IMR-90 (cell line): ENCODE data around the gene ZNF558. TPM values are rescaled to one million over a fixed set of nuclear protein-coding genes. Genes with fewer than 3 reads are reported as not detected.

ENCODE experiments used
- ATAC-seq: fragments of 200-7000 bp; cut with Tn5 transposase; 2 replicates; pipeline ENCODE4 v1.9.1; 2020; ENCODE audit warnings: low read depth, mild to moderate bottlenecking, moderate library complexity
- BruUV-seq: library from RNA; stranded (reverse); fragments of 400-500 nt; replicated peaks from 2 replicates; lab custom pipeline; 2021; lab: Mats Ljungman, UMichigan
- CTCF ChIA-PET: fragments of 300-600 bp; formaldehyde crosslinking; extraction: SDS; loops from one replicate; lab custom pipeline; 2021; ENCODE audit warnings: antibody characterized with exemption; lab: Yijun Ruan, JAX
- POLR2A ChIA-PET: fragments of 300-600 bp; sonication (Branson Sonifier 250); formaldehyde crosslinking; loops from one replicate; lab custom pipeline; 2022; ENCODE audit warnings: antibody characterized with exemption; ENCODE audit not compliant: unreplicated experiment; lab: Charles Lee
- DNase-seq: peaks from one replicate; pipeline ENCODE4 v3.0.0; 2013
- H2AFZ ChIP-seq: replicated peaks from 2 replicates; pipeline ENCODE3; 2013; ENCODE audit warnings: low read length, mild to moderate bottlenecking; ENCODE audit not compliant: poor library complexity
- H2AK5ac ChIP-seq: 2 replicates; pipeline ENCODE4 v1.6.1; 2013; ENCODE audit warnings: low read depth, low read length, inconsistent platforms
- H2AK9ac ChIP-seq: replicated peaks from 2 replicates; pipeline ENCODE3; 2013; ENCODE audit warnings: mild to moderate bottlenecking, low read depth, low read length, moderate library complexity; ENCODE audit not compliant: poor library complexity
- H2BK120ac ChIP-seq: 2 replicates; pipeline ENCODE4 v1.6.1; 2013; ENCODE audit warnings: low read depth, low read length, inconsistent platforms
- H2BK15ac ChIP-seq: 3 replicates; pipeline ENCODE4 v1.6.1; 2013; ENCODE audit warnings: low read depth, low read length, inconsistent platforms
- H2BK20ac ChIP-seq: 2 replicates; pipeline ENCODE4 v1.6.1; 2013; ENCODE audit warnings: low read depth, mild to moderate bottlenecking, inconsistent platforms, low read length, moderate library complexity
- H2BK5ac ChIP-seq: 2 replicates; pipeline ENCODE4 v1.6.1; 2013; ENCODE audit warnings: mild to moderate bottlenecking, low read depth, low read length, inconsistent platforms; ENCODE audit not compliant: poor library complexity, severe bottlenecking
- H3K14ac ChIP-seq: replicated peaks from 2 replicates; pipeline ENCODE4 v1.6.1; 2013; ENCODE audit warnings: low read depth, low read length, inconsistent platforms
- H3K18ac ChIP-seq: 2 replicates; pipeline ENCODE4 v1.6.1; 2013; ENCODE audit warnings: low read depth, low read length, control low read depth
- H3K23ac ChIP-seq: 2 replicates; pipeline ENCODE4 v1.6.1; 2013; ENCODE audit warnings: low read depth, low read length, inconsistent platforms
- H3K27ac ChIP-seq: 2 replicates; pipeline ENCODE4 v1.5.1; 2013; ENCODE audit warnings: mild to moderate bottlenecking, control low read depth, low read length; ENCODE audit not compliant: insufficient read depth
- H3K27me3 ChIP-seq: 2 replicates; pipeline ENCODE4 v1.6.1; 2013; ENCODE audit warnings: low read length; ENCODE audit not compliant: control insufficient read depth, insufficient read depth
- H3K36me3 ChIP-seq: 2 replicates; pipeline ENCODE4 v1.6.1; 2013; ENCODE audit warnings: low read length, mixed read lengths; ENCODE audit not compliant: control insufficient read depth, insufficient read depth
- H3K4ac ChIP-seq: 2 replicates; pipeline ENCODE4 v1.6.1; 2013; ENCODE audit warnings: low read depth, low read length, inconsistent platforms
- H3K4me1 ChIP-seq: 2 replicates; pipeline ENCODE4 v1.6.1; 2013; ENCODE audit warnings: low read length, mixed read lengths; ENCODE audit not compliant: control insufficient read depth, insufficient read depth
- H3K4me2 ChIP-seq: 2 replicates; pipeline ENCODE4 v1.6.1; 2013; ENCODE audit warnings: low read depth, mild to moderate bottlenecking, control low read depth, low read length, moderate library complexity
- H3K4me3 ChIP-seq: 2 replicates; pipeline ENCODE4 v1.5.1; 2013; ENCODE audit warnings: low read depth, mild to moderate bottlenecking, control low read depth, low read length, moderate library complexity; ENCODE audit not compliant: insufficient read depth
- H3K56ac ChIP-seq: 2 replicates; pipeline ENCODE4 v1.6.1; 2013; ENCODE audit warnings: low read length, inconsistent platforms; ENCODE audit not compliant: insufficient read depth; ENCODE audit errors: extremely low read depth
- H3K79me1 ChIP-seq, 2 experiments: 2 replicates each; pipeline ENCODE4 v1.6.1; 2013; ENCODE audit warnings: low read length in 2 of 2, inconsistent platforms in 1 of 2, low read depth in 1 of 2
- H3K9ac ChIP-seq: 2 replicates; pipeline ENCODE4 v1.6.1; 2013; ENCODE audit warnings: low read depth, low read length, control low read depth
- H3K9me1 ChIP-seq: 2 replicates; pipeline ENCODE4 v1.6.1; 2013; ENCODE audit warnings: low read length, inconsistent platforms; ENCODE audit not compliant: insufficient read depth
- H3K9me3 ChIP-seq: 2 replicates; pipeline ENCODE4 v1.6.1; 2013; ENCODE audit warnings: low read length; ENCODE audit not compliant: control insufficient read depth, insufficient read depth
- H4K20me1 ChIP-seq: 2 replicates; pipeline ENCODE4 v1.6.1; 2013; ENCODE audit warnings: low read length, inconsistent platforms; ENCODE audit not compliant: insufficient read depth
- H4K5ac ChIP-seq: 2 replicates; pipeline ENCODE4 v1.6.1; 2013; ENCODE audit warnings: mild to moderate bottlenecking, low read depth, low read length, control low read depth
- H4K8ac ChIP-seq, 2 experiments: 2 replicates each; pipeline ENCODE4 v1.6.1; 2013; ENCODE audit warnings: low read depth in 2 of 2, low read length in 2 of 2, control low read depth in 1 of 2, inconsistent platforms in 1 of 2
- H4K91ac ChIP-seq: 2 replicates; pipeline ENCODE4 v1.6.1; 2013; ENCODE audit warnings: low read depth, low read length, inconsistent platforms; ENCODE audit not compliant: insufficient read depth
- BHLHE40 ChIP-seq: fragments of 150-350 bp; IDR thresholded peaks from 2 replicates; pipeline ENCODE4 v1.6.1; 2016; ENCODE audit warnings: mild to moderate bottlenecking, low read depth, low read length
- CHD1 ChIP-seq: IDR thresholded peaks from 2 replicates; pipeline ENCODE4 v1.6.1; 2012; ENCODE audit warnings: low read depth, low read length, improper control_type of control experiment
- FOS ChIP-seq: fragments of 150-350 bp; IDR thresholded peaks from 2 replicates; pipeline ENCODE4 v1.6.1; 2016; ENCODE audit warnings: low read depth, low read length
- MAFK ChIP-seq: IDR thresholded peaks from 2 replicates; pipeline ENCODE4 v1.6.1; 2012; ENCODE audit warnings: low read depth, low read length, improper control_type of control experiment
- MAZ ChIP-seq: IDR thresholded peaks from 2 replicates; pipeline ENCODE4 v1.6.1; 2012; ENCODE audit warnings: low read depth, mild to moderate bottlenecking, low read length, improper control_type of control experiment, moderate library complexity, borderline replicate concordance
- MXI1 ChIP-seq: IDR thresholded peaks from 2 replicates; pipeline ENCODE4 v1.6.1; 2012; ENCODE audit warnings: low read depth, mild to moderate bottlenecking, low read length, moderate library complexity, borderline replicate concordance
- NFE2L2 ChIP-seq: fragments of 150-350 bp; IDR thresholded peaks from 2 replicates; pipeline ENCODE4 v1.6.1; 2016; ENCODE audit warnings: low read depth, mild to moderate bottlenecking, low read length
- POLR2A ChIP-seq: IDR thresholded peaks from 2 replicates; pipeline ENCODE4 v1.6.1; 2012; ENCODE audit warnings: mild to moderate bottlenecking, low read depth, low read length
- RAD21 ChIP-seq: IDR thresholded peaks from 2 replicates; pipeline ENCODE4 v1.6.1; 2012; ENCODE audit warnings: low read length, improper control_type of control experiment
- RCOR1 ChIP-seq: IDR thresholded peaks from 2 replicates; pipeline ENCODE4 v1.6.1; 2012; ENCODE audit warnings: mild to moderate bottlenecking, low read length, improper control_type of control experiment; ENCODE audit not compliant: insufficient replicate concordance
- RFX5 ChIP-seq: IDR thresholded peaks from 2 replicates; pipeline ENCODE4 v1.8.0; 2012; ENCODE audit warnings: low read depth, mild to moderate bottlenecking, low read length, moderate library complexity
- WGBS, 2 experiments: methylation state at CpG; one replicate each; pipeline versions ENCODE4 v1.1.5 to v1.1.7; 2013; ENCODE audit warnings: missing lambda C conversion rate in 2 of 2; ENCODE audit not compliant: insufficient read length in 1 of 2; ENCODE audit errors: extremely low coverage in 2 of 2; 5-methylcytosine and 5-hydroxymethylcytosine counted together
- dilution Hi-C: fragments of 300-500 bp; cut with HindIII; formaldehyde crosslinking; loops from one replicate; pipeline ENCODE4 v1.14.3; 2018; ENCODE audit warnings: low sequenced_read_pairs; ENCODE audit not compliant: unreplicated experiment
- in situ Hi-C: fragments of 300-500 bp; cut with MboI; formaldehyde crosslinking; loops from 3 replicates; pipeline ENCODE4 v1.14.3; 2019; ENCODE audit warnings: low sequenced_read_pairs, inconsistent platforms, mixed read lengths
- intact Hi-C: fragments of 100-400 bp; cut with micrococcal nuclease; formaldehyde crosslinking; loops from 2 replicates; pipeline ENCODE4 v1.10.0; 2022
- polyA plus RNA-seq, 3 experiments: library from polyadenylated mRNA; depleted of rRNA; stranded (reverse); fragments of >200 nt; gene quantifications; 2 replicates each; pipeline ENCODE4 v1.2.3, GENCODE V29; 2012; ENCODE audit warnings: low replicate concordance in 1 of 3
- total RNA-seq: library from RNA; depleted of rRNA; stranded (reverse); fragments of >200 nt; gene quantifications from 2 replicates; pipeline ENCODE4 v1.2.3, GENCODE V29; 2012
- TF ChIP-seq, protein P1 (sequence below): conservative IDR thresholded peaks from 2 replicates; pipeline ENCODE4 v1.5.1; 2012; ENCODE audit warnings: mild to moderate bottlenecking, low read depth, low read length, improper control_type of control experiment
- TF ChIP-seq, protein P2 (sequence below): fragments of 150-350 bp; IDR thresholded peaks from 2 replicates; pipeline ENCODE4 v1.6.1; 2016; ENCODE audit warnings: low read depth, mild to moderate bottlenecking, low read length, moderate library complexity, borderline replicate concordance

Gene ZNF558
- total and polyA plus RNA-seq, 2 of the 4 experiments (the other 2 are of a cell fraction), result 14.3 to 21.0 TPM

DNA sequence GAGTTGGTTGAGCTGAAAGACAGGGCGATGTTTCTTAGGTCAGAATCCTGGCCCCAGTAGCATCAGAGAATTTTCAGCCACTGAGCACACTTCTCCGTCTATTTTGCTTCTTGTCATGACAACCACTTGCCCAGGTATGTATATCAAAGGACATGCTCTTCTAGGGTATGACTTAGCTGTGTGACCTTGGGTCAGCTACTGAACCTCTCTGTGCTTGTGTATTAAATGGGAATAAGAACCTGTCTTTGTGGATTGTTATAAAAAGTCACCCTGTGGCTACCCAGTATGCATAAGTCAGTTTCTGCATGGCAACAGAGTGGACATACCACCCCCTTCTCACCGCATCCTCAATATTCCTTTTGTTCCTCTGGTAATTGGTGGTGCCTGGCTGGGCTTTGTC, 26.2 kb upstream of the ZNF558 start:
- BruUV-seq, result no TSS peak
- no peak overlapping the region for H3K4ac ChIP-seq

More for the DNA sequence above, 26.2 kb upstream of the ZNF558 start:
- H3K36me3 ChIP-seq, result no peaks in the 10 kb centered on the region
- H2BK5ac ChIP-seq, result no peak overlapping the region
- H4K91ac ChIP-seq, result no peak overlapping the region
- H4K5ac ChIP-seq, result no peak overlapping the region
- ATAC-seq, result no peak
- no peak overlapping the region for H3K18ac ChIP-seq
- H3K4me1 ChIP-seq, result no peaks in the 10 kb centered on the region
- no peak overlapping the region for H3K9ac ChIP-seq
- no peak overlapping the region for H3K14ac ChIP-seq
- no peak for DNase-seq
- H3K23ac ChIP-seq, result no peak overlapping the region
- no peak overlapping the region for H2BK120ac ChIP-seq
- H4K8ac ChIP-seq, result no peak overlapping the region
- intact Hi-C loops (no loop called here), dilution Hi-C loops (no loop called here), in situ Hi-C loops (no loop called here)
- H3K4me3 ChIP-seq, result no peak overlapping the region
- no peaks in the 10 kb centered on the region for H3K27me3 ChIP-seq
- H3K9me3 ChIP-seq, result peaks cover 23% of the 10 kb centered on the region
- no peak overlapping the region for H2AK5ac ChIP-seq
- H2AK9ac ChIP-seq, result no peak overlapping the region
- no peak overlapping the region for H2AFZ ChIP-seq
- no peaks in the 10 kb centered on the region for H3K9me1 ChIP-seq
- H2BK15ac ChIP-seq, result no peak overlapping the region
- no peak overlapping the region for H3K56ac ChIP-seq
- H3K79me1 ChIP-seq, result no peaks in the 10 kb centered on the region
- CTCF ChIA-PET, result no interaction called here
- POLR2A ChIA-PET, result no interaction called here
- TF ChIP-seq MXI1, result no peak
- TF ChIP-seq NFE2L2, result no peak
- TF ChIP-seq CHD1, result no peak
- TF ChIP-seq RFX5, result no peak
- TF ChIP-seq MAFK, result no peak
- no peak for TF ChIP-seq MAZ
- TF ChIP-seq FOS, result no peak
- TF ChIP-seq POLR2A, result no peak
- TF ChIP-seq RAD21, result no peak
- TF ChIP-seq BHLHE40, result no peak
- TF ChIP-seq, protein P1, sequence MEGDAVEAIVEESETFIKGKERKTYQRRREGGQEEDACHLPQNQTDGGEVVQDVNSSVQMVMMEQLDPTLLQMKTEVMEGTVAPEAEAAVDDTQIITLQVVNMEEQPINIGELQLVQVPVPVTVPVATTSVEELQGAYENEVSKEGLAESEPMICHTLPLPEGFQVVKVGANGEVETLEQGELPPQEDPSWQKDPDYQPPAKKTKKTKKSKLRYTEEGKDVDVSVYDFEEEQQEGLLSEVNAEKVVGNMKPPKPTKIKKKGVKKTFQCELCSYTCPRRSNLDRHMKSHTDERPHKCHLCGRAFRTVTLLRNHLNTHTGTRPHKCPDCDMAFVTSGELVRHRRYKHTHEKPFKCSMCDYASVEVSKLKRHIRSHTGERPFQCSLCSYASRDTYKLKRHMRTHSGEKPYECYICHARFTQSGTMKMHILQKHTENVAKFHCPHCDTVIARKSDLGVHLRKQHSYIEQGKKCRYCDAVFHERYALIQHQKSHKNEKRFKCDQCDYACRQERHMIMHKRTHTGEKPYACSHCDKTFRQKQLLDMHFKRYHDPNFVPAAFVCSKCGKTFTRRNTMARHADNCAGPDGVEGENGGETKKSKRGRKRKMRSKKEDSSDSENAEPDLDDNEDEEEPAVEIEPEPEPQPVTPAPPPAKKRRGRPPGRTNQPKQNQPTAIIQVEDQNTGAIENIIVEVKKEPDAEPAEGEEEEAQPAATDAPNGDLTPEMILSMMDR, result no peak
- TF ChIP-seq, protein P2, sequence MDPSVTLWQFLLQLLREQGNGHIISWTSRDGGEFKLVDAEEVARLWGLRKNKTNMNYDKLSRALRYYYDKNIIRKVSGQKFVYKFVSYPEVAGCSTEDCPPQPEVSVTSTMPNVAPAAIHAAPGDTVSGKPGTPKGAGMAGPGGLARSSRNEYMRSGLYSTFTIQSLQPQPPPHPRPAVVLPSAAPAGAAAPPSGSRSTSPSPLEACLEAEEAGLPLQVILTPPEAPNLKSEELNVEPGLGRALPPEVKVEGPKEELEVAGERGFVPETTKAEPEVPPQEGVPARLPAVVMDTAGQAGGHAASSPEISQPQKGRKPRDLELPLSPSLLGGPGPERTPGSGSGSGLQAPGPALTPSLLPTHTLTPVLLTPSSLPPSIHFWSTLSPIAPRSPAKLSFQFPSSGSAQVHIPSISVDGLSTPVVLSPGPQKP, result no peak
- TF ChIP-seq RCOR1, result no peak
- WGBS, 2 experiments, result no CpG with 5 or more reads among the region's 3 CpGs
- no peak overlapping the region for H3K4me2 ChIP-seq
- H2BK20ac ChIP-seq, result no peak overlapping the region
- H3K27ac ChIP-seq, result no peak overlapping the region
- H4K20me1 ChIP-seq, result no peaks in the 10 kb centered on the region
